ENCODE data around the gene ITPRID1. TPM values are rescaled to one million over a fixed set of nuclear protein-coding genes. Genes with fewer than 3 reads are reported as not detected.

The ITPRID1 gene
- total and polyA plus RNA-seq, 9 of the 15 experiments (the other 6 are each of a cell fraction or from before 2014, with no cell fraction given), result not detected

DNA sequence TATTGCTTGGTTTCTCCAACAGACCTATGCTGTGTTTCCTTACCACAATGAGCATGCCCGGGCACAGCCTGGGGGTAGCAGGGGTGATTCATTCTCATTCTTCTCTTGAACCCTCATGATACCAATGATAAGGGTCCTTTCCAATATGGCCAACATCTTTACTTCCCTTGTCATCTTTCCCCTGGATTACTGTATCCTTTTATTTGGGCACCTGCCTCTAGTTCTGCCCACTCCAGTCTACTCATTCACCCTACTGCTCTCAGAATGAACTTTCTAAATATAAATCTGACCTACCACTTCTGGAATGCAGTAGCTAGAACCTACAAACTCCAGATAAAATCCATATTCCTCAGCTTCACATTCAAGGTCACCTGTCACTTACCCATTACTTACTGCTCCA lies 26.4 kb upstream of the ITPRID1 start:
- no peak for TF ChIP-seq GABPB2 (CRISPR knock-in tag; conservative IDR thresholded peaks at IDR 0.05)
- TF ChIP-seq COPS2 (conservative IDR thresholded peaks at IDR 0.05), result no peak
- no peak for TF ChIP-seq SREBF1 (IDR thresholded peaks at IDR 0.05; ENCODE audit: borderline replicate concordance, low read depth, low read length)
- TF ChIP-seq, protein P1, sequence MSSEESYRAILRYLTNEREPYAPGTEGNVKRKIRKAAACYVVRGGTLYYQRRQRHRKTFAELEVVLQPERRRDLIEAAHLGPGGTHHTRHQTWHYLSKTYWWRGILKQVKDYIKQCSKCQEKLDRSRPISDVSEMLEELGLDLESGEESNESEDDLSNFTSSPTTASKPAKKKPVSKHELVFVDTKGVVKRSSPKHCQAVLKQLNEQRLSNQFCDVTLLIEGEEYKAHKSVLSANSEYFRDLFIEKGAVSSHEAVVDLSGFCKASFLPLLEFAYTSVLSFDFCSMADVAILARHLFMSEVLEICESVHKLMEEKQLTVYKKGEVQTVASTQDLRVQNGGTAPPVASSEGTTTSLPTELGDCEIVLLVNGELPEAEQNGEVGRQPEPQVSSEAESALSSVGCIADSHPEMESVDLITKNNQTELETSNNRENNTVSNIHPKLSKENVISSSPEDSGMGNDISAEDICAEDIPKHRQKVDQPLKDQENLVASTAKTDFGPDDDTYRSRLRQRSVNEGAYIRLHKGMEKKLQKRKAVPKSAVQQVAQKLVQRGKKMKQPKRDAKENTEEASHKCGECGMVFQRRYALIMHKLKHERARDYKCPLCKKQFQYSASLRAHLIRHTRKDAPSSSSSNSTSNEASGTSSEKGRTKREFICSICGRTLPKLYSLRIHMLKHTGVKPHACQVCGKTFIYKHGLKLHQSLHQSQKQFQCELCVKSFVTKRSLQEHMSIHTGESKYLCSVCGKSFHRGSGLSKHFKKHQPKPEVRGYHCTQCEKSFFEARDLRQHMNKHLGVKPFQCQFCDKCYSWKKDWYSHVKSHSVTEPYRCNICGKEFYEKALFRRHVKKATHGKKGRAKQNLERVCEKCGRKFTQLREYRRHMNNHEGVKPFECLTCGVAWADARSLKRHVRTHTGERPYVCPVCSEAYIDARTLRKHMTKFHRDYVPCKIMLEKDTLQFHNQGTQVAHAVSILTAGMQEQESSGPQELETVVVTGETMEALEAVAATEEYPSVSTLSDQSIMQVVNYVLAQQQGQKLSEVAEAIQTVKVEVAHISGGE (CRISPR knock-in tag; IDR thresholded peaks at IDR 0.05), result no peak
- TF ChIP-seq CSDE1 (IDR thresholded peaks at IDR 0.05), result no peak
- TF ChIP-seq FOSL1 (tag; conservative IDR thresholded peaks at IDR 0.05), result no peak
- Histone ChIP-seq H3K4me2 (ENCODE audit: insufficient read depth, low read length) (no peak overlapping the region), H3K9ac (ENCODE audit: insufficient read depth in 1 of 2, low read depth in 2 of 2, low read length in 2 of 2) (no peak overlapping the region), H3K27ac (ENCODE audit: extremely low read depth, low read depth, low read length) (no peak overlapping the region), H3K4me1 (replicated peaks in 1 of 2; ENCODE audit: control insufficient read depth in 2 of 2, insufficient read depth in 2 of 2, low read length in 2 of 2) (no peaks in the 10 kb centered on the region), H3K9me3 (replicated peaks; ENCODE audit: control insufficient read depth, insufficient read depth, low read depth, low read length) (no peaks in the 10 kb centered on the region), H3K79me2 (ENCODE audit: control insufficient read depth, insufficient read depth, low read length) (no peaks in the 10 kb centered on the region), H4K20me1 (replicated peaks; ENCODE audit: control insufficient read depth, insufficient read depth, low read length) (no peaks in the 10 kb centered on the region), H2AFZ (ENCODE audit: low read depth, low read length) (no peak overlapping the region), H3K27me3 (ENCODE audit: control insufficient read depth in 2 of 2, insufficient read depth in 2 of 2, low read length in 2 of 2) (no peaks in the 10 kb centered on the region), H3K4me3 (no peak overlapping the region), H3K9me1 (ENCODE audit: control insufficient read depth, insufficient read depth, low read length) (no peaks in the 10 kb centered on the region), H3K36me3 (ENCODE audit: control insufficient read depth, insufficient read depth, low read length) (no peaks in the 10 kb centered on the region)
- ChIA-PET CTCF (ENCODE audit: low intra/inter-chr PET ratio) (interaction anchor here (0.9 kb wide), 1 partner anchor 12 kb away, joined by 3 read pairs; no protein-coding TSS in a partner anchor), POLR2A (no interaction called here)
- DNase-seq (ENCODE audit: extremely low read depth in 1 of 4, low spot score in 3 of 4), result no peak
- in situ Hi-C loops (cut with MboI), result loop anchor here (25.0 kb wide), 1 partner anchor 350 kb away; no protein-coding TSS in a partner anchor
- 0% methylated on average over 1 of the region's 1 CpG for WGBS (ENCODE audit: insufficient coverage, low coverage, missing lambda C conversion rate)
- ATAC-seq, result no peak
- intact Hi-C loops (cut with micrococcal nuclease), result no loop called here
- FAIRE-seq, result no peak
- BruUV-seq (replicated peaks), result no TSS peak
